ENCODE data around the gene CSTF1.

Gene CSTF1

DNA sequence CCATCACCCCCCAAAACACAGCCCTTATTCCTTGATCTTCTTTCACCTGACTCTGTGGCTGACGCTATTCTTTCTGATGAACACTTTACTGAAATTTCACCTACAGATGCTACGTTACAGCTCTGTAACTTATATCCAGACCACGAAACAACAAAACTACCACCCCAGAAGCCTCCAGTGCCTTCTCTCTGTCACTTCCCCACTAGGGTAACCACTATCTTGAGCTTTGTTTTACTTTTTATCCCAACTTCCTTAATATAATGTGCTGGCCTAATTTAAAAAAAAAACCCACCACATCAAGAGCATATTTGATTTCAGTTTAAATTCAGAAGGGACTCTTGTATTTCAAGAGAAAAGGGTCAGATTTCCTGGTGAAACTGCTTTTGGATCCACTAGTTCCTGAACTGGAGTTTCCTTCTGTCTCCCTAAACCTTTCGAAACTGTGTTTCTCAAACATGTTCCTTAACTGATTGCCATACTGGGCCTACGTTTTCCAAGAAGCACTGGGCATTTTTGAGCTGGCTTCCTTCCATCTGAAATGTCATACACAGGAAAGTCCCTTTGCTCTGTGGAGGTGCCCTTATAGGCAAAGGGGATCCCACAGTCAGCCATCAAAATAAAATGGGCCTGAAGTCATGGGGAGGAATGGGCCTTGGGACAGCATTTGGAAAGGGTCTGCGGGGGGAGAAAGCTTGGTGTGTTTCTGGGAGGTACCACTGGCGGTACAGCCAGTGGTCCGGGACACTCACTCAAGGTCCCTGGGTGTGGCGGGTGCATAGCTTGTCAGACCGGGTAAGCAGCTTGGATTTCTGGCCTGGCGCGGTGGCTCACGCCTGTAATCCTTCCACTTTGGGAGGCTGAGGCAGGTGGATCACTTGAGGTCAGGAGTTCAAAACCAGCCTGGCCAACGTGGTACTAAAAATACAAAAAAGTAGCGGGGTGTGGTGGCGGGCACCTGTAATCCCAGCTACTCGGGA lies 50.2 kb downstream of the CSTF1 start:
- no peak overlapping the region for H3K9ac ChIP-seq (ENCODE audit: low read length)
- H3K79me2 ChIP-seq (ENCODE audit: control insufficient read depth, insufficient read depth, low read length): no peaks in the 10 kb centered on the region
- no peak overlapping the region for H4K8ac ChIP-seq (ENCODE audit: low read depth, low read length)
- H3K4me2 ChIP-seq (ENCODE audit: low read length): no peak overlapping the region
- H3K4me1 ChIP-seq (ENCODE audit: control insufficient read depth, low read depth, low read length): no peaks in the 10 kb centered on the region
- no peak overlapping the region for H3K4me3 ChIP-seq (ENCODE audit: low read length)
- H4K5ac ChIP-seq (ENCODE audit: low read length): no peak overlapping the region
- DNase-seq: no peak
- no peak overlapping the region for H2BK120ac ChIP-seq (ENCODE audit: low read depth, low read length)
- H3K23ac ChIP-seq (ENCODE audit: low read length): no peak overlapping the region
- no peak overlapping the region for H3K18ac ChIP-seq (ENCODE audit: low read length)
- H3K27me3 ChIP-seq (ENCODE audit: insufficient read depth, low read length, poor library complexity): no peaks in the 10 kb centered on the region
- H2BK5ac ChIP-seq (ENCODE audit: low read length): no peak overlapping the region
- no peak overlapping the region for H3K4ac ChIP-seq (ENCODE audit: low read depth, low read length)
- no peak overlapping the region for H2AK5ac ChIP-seq (ENCODE audit: low read length)
- no peaks in the 10 kb centered on the region for H3K79me1 ChIP-seq (ENCODE audit: low read length)
- no peaks in the 10 kb centered on the region for H3K36me3 ChIP-seq (ENCODE audit: control insufficient read depth, insufficient read depth, low read length)
- no peak overlapping the region for H3K56ac ChIP-seq (ENCODE audit: low read length)
- H3K27ac ChIP-seq (ENCODE audit: low read depth, low read length): no peak overlapping the region
- H2BK15ac ChIP-seq (replicated peaks; ENCODE audit: low read depth): no peak overlapping the region
- no CpG with 5 or more reads among the region's 17 CpGs for WGBS (ENCODE audit: extremely low coverage, insufficient coverage, low lambda C conversion rate)

DNA sequence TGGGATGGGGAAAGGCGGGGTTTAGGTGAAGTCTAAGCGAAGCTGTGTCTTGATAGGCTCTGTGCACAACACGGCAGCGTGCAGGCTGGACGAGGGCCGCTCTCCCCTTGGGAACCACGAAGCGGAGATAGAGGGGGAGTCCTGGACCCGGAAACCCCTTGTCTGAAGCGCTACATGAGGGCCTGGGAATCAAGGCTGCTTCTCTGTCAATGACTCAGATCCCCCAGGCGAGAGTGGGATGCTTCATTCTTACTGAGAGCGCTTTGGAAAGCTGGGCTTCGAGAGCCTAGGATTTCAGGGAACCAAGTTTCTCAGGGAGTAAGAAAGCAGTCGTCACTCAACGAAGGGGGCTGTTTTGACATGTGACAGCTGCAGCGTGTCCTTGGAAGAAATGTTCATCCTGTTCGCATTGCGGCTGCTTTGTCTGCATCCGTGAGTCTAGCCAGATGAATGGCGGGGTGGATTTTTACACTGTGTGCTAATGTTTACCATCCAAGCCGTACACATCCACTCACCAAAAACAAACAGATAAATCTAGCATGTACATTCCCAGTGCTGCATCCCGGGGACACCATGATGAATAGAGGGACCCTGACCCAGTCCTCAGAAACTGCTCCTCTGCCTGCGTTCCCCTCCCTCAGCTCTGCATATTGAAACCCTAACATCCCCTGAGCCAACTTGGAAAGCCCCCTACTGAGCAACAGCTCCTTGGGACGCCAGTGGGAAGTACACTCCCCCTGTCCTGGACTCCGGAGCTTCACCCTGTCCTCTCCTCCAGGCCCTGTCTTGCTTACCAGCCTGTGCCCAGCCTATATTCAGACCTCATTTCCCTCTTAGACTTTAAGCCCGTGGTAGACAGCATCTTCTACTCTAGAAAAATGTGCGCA lies 51.5 kb downstream of the CSTF1 start:
- Histone ChIP-seq H4K8ac (ENCODE audit: low read depth, low read length) (no peak overlapping the region), H3K36me3 (ENCODE audit: control insufficient read depth, insufficient read depth, low read length) (no peaks in the 10 kb centered on the region), H2BK5ac (ENCODE audit: low read length) (no peak overlapping the region), H3K4me3 (ENCODE audit: low read length) (no peak overlapping the region), H3K23ac (ENCODE audit: low read length) (no peak overlapping the region), H4K5ac (ENCODE audit: low read length) (no peak overlapping the region), H3K27me3 (ENCODE audit: insufficient read depth, low read length, poor library complexity) (no peaks in the 10 kb centered on the region), H2BK15ac (replicated peaks; ENCODE audit: low read depth) (no peak overlapping the region), H3K4me2 (ENCODE audit: low read length) (no peak overlapping the region), H3K4ac (ENCODE audit: low read depth, low read length) (no peak overlapping the region), H3K4me1 (ENCODE audit: control insufficient read depth, low read depth, low read length) (no peaks in the 10 kb centered on the region), H3K18ac (ENCODE audit: low read length) (no peak overlapping the region), H2BK120ac (ENCODE audit: low read depth, low read length) (no peak overlapping the region), H3K79me1 (ENCODE audit: low read length) (no peaks in the 10 kb centered on the region), H3K27ac (ENCODE audit: low read depth, low read length) (no peak overlapping the region), H2AK5ac (ENCODE audit: low read length) (no peak overlapping the region), H3K9ac (ENCODE audit: low read length) (no peak overlapping the region), H3K79me2 (ENCODE audit: control insufficient read depth, insufficient read depth, low read length) (no peaks in the 10 kb centered on the region), H3K56ac (ENCODE audit: low read length) (no peak overlapping the region)
- WGBS (ENCODE audit: extremely low coverage, insufficient coverage, low lambda C conversion rate): no CpG with 5 or more reads among the region's 27 CpGs
- no peak for DNase-seq

DNA sequence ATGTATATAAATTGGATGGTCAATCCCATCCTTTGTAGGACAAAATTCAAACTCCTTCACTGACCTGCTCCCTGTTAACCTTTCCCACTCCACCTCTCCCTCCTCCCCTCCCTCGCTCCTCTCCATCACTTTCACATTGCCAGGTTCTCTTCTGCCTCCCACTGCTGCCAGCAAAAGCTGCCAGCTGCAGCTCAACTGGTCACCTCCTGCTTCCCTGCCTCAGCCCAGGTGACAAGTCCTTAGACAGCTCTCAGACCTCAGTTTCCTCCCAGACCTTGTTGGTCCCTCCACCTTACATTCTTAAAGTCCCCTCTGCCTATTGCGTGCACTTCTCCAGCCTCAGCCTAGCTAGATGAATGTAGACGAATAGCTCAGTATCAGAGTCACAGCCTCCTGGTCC lies 52.7 kb downstream of the CSTF1 start:
- Histone ChIP-seq H2AK5ac (ENCODE audit: low read length) (no peak overlapping the region), H3K4ac (ENCODE audit: low read depth, low read length) (no peak overlapping the region), H3K18ac (ENCODE audit: low read length) (no peak overlapping the region), H3K4me3 (ENCODE audit: low read length) (no peak overlapping the region), H3K27me3 (ENCODE audit: insufficient read depth, low read length, poor library complexity) (no peaks in the 10 kb centered on the region), H3K79me1 (ENCODE audit: low read length) (no peaks in the 10 kb centered on the region), H3K4me1 (ENCODE audit: control insufficient read depth, low read depth, low read length) (no peaks in the 10 kb centered on the region), H3K4me2 (ENCODE audit: low read length) (no peak overlapping the region), H3K56ac (ENCODE audit: low read length) (no peak overlapping the region), H4K8ac (ENCODE audit: low read depth, low read length) (no peak overlapping the region), H3K36me3 (ENCODE audit: control insufficient read depth, insufficient read depth, low read length) (no peaks in the 10 kb centered on the region), H2BK15ac (replicated peaks; ENCODE audit: low read depth) (no peak overlapping the region), H2BK120ac (ENCODE audit: low read depth, low read length) (no peak overlapping the region), H2BK5ac (ENCODE audit: low read length) (no peak overlapping the region), H3K23ac (ENCODE audit: low read length) (no peak overlapping the region), H3K9ac (ENCODE audit: low read length) (no peak overlapping the region), H3K27ac (ENCODE audit: low read depth, low read length) (no peak overlapping the region), H4K5ac (ENCODE audit: low read length) (no peak overlapping the region), H3K79me2 (ENCODE audit: control insufficient read depth, insufficient read depth, low read length) (no peaks in the 10 kb centered on the region)
- 100% methylated on average over 1 of the region's 3 CpGs for WGBS (ENCODE audit: extremely low coverage, insufficient coverage, low lambda C conversion rate)
- no peak for DNase-seq

DNA sequence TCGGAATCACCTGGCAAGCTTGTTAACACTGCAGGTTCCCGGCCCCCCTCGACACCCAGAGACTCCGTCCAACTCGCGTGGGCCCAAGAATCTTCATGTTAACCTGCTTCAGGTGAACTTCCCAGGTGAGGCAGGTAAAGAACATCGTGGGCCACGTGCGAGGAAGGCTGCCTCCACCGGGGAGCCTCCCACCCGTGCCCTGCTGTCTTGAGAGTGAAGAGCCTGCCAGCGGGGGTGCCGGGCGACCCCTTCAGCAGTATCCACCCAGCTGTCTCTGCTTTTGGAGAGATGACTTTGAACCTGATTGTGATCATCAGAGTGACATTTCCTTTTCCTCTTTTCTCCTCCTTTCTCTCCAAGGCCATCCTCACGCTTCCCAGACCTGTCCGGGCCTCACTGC lies 53.1 kb downstream of the CSTF1 start:
- Histone ChIP-seq H3K56ac (ENCODE audit: low read length) (no peak overlapping the region), H2AK5ac (ENCODE audit: low read length) (no peak overlapping the region), H3K9ac (ENCODE audit: low read length) (no peak overlapping the region), H2BK15ac (replicated peaks; ENCODE audit: low read depth) (no peak overlapping the region), H3K4ac (ENCODE audit: low read depth, low read length) (no peak overlapping the region), H3K79me2 (ENCODE audit: control insufficient read depth, insufficient read depth, low read length) (no peaks in the 10 kb centered on the region), H3K27me3 (ENCODE audit: insufficient read depth, low read length, poor library complexity) (no peaks in the 10 kb centered on the region), H2BK120ac (ENCODE audit: low read depth, low read length) (no peak overlapping the region), H3K36me3 (ENCODE audit: control insufficient read depth, insufficient read depth, low read length) (no peaks in the 10 kb centered on the region), H3K79me1 (ENCODE audit: low read length) (no peaks in the 10 kb centered on the region), H3K23ac (ENCODE audit: low read length) (no peak overlapping the region), H3K18ac (ENCODE audit: low read length) (no peak overlapping the region), H3K4me2 (ENCODE audit: low read length) (no peak overlapping the region), H4K8ac (ENCODE audit: low read depth, low read length) (no peak overlapping the region), H2BK5ac (ENCODE audit: low read length) (no peak overlapping the region), H3K4me1 (ENCODE audit: control insufficient read depth, low read depth, low read length) (no peaks in the 10 kb centered on the region), H3K4me3 (ENCODE audit: low read length) (no peak overlapping the region), H3K27ac (ENCODE audit: low read depth, low read length) (no peak overlapping the region), H4K5ac (ENCODE audit: low read length) (no peak overlapping the region)
- no peak for DNase-seq
- WGBS (ENCODE audit: extremely low coverage, insufficient coverage, low lambda C conversion rate): no CpG with 5 or more reads among the region's 16 CpGs

DNA sequence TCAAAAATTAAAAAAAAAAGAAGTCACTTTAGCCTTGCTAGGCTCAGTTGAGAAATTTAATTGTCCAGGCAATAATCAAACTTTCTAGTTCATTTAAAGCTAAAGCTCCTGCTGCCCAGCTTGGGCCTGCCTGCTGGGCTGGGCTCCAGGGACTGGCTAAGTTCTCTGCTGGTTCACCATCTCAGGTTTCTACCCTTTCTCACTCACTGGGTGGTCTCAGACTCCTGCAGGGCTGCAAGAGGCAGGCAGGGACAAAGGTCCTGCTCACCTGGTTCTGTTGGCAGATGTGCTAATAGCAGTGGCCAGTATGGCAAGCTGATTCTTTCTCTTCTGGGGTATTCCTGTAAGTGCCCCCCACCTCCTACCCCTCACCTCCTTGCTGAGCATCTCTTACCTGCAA lies 54.8 kb downstream of the CSTF1 start:
- H3K56ac ChIP-seq (ENCODE audit: low read length): no peak overlapping the region
- H3K36me3 ChIP-seq (ENCODE audit: control insufficient read depth, insufficient read depth, low read length): no peaks in the 10 kb centered on the region
- no peak overlapping the region for H2BK5ac ChIP-seq (ENCODE audit: low read length)
- H2AK5ac ChIP-seq (ENCODE audit: low read length): no peak overlapping the region
- H2BK15ac ChIP-seq (replicated peaks; ENCODE audit: low read depth): no peak overlapping the region
- H3K18ac ChIP-seq (ENCODE audit: low read length): no peak overlapping the region
- H2BK120ac ChIP-seq (ENCODE audit: low read depth, low read length): no peak overlapping the region
- H3K9ac ChIP-seq (ENCODE audit: low read length): no peak overlapping the region
- no peak overlapping the region for H3K27ac ChIP-seq (ENCODE audit: low read depth, low read length)
- H3K23ac ChIP-seq (ENCODE audit: low read length): no peak overlapping the region
- H3K4me2 ChIP-seq (ENCODE audit: low read length): no peak overlapping the region
- no peaks in the 10 kb centered on the region for H3K79me1 ChIP-seq (ENCODE audit: low read length)
- no peaks in the 10 kb centered on the region for H3K4me1 ChIP-seq (ENCODE audit: control insufficient read depth, low read depth, low read length)
- no peak overlapping the region for H3K4me3 ChIP-seq (ENCODE audit: low read length)
- H3K27me3 ChIP-seq (ENCODE audit: insufficient read depth, low read length, poor library complexity): no peaks in the 10 kb centered on the region
- DNase-seq: peak; percentile 23
- H4K5ac ChIP-seq (ENCODE audit: low read length): no peak overlapping the region
- H3K4ac ChIP-seq (ENCODE audit: low read depth, low read length): no peak overlapping the region
- H3K79me2 ChIP-seq (ENCODE audit: control insufficient read depth, insufficient read depth, low read length): no peaks in the 10 kb centered on the region
- no peak overlapping the region for H4K8ac ChIP-seq (ENCODE audit: low read depth, low read length)
